GM19395 (cell line): ENCODE results near the gene ZNF587B.
"Not testable (repeated sequence)": the region's sequence is repeated elsewhere in the genome, so short reads cannot be mapped to it uniquely, and the experiment has no call there.

Source experiments
- ATAC-seq: cut with Tn5 transposase; IDR thresholded peaks from one replicate; pipeline ENCODE4 v1.9.1; 2021; ENCODE audit warnings: mild to moderate bottlenecking, moderate library complexity; ENCODE audit not compliant: unreplicated experiment

ZNF587B gene

GRCh38 chr19:57869655-57870054 lies 39.6 kb downstream of the ZNF587B start:
- not testable (repeated sequence) for ATAC-seq

- ATAC-seq, result no peak
Observed at GRCh38 chr19:57870225-57870624, 40.1 kb downstream of the ZNF587B start.

GRCh38 chr19:57872450-57872849 lies 42.4 kb downstream of the ZNF587B start:
- ATAC-seq, result no peak

- not testable (repeated sequence) for ATAC-seq
Observed at GRCh38 chr19:57873883-57874799, 44.0 kb downstream of the ZNF587B start.

- no peak for ATAC-seq
Observed at GRCh38 chr19:57886046-57886445, 55.9 kb downstream of the ZNF587B start.

- ATAC-seq, result no peak
Observed at GRCh38 chr19:57887195-57887941, 57.3 kb downstream of the ZNF587B start.

GRCh38 chr19:57888107-57888559 lies 58.0 kb downstream of the ZNF587B start:
- ATAC-seq, result no peak

GRCh38 chr19:57888560-57889231 lies 58.6 kb downstream of the ZNF587B start, which contains the start of gene ZNF814:
TSS of gene ZNF814 (minus strand) at chr19:57889037. CDS start at chr19:57888802, 235 bp downstream.
- ATAC-seq, result peak; percentile 85

- ATAC-seq, result not testable (repeated sequence)
Observed at GRCh38 chr19:57890706-57891105, 60.6 kb downstream of the ZNF587B start.
